ENCODE results near the gene PHF5A.

DNA sequence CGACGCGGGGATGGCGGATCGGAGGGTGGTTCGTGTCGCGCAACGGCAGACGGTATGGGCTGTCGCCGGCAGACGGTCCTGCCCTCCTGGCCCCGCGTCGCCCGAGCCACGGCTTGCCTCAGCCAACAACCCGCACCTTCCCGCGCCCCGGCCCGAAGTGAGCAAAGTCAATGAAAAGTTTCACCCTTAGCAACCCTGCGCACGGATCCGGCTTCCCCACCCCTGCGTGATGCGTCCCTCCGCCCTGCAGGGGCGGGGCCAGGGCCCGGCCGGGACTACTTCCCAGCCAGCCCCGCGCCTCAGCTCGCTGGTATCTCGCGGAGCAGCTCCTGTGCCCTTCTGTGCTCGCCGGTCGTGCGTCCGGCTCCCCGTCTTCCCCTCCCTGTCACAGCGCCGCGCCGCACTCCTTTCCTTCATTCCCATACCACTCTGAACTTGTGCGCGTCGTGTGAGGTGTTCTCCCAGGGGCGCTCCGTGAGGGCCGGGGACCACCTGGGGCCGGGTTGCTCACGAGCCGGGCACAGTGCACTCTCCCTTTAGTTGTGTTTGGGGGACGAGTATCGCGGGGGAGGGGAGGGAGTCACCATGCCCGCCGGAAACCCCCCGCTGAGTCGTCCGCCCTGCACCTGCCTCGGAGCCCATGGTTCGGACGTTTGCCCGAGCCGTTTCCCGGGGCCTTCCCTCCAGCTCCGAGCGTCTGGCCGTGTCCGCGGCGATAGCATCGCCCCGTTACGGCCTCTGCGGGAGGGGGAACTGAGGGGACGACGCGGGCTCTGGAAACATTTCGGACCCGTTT lies 21.7 kb downstream of the PHF5A start, which contains the start of gene TOB2:
- TF ChIP-seq, protein P1, sequence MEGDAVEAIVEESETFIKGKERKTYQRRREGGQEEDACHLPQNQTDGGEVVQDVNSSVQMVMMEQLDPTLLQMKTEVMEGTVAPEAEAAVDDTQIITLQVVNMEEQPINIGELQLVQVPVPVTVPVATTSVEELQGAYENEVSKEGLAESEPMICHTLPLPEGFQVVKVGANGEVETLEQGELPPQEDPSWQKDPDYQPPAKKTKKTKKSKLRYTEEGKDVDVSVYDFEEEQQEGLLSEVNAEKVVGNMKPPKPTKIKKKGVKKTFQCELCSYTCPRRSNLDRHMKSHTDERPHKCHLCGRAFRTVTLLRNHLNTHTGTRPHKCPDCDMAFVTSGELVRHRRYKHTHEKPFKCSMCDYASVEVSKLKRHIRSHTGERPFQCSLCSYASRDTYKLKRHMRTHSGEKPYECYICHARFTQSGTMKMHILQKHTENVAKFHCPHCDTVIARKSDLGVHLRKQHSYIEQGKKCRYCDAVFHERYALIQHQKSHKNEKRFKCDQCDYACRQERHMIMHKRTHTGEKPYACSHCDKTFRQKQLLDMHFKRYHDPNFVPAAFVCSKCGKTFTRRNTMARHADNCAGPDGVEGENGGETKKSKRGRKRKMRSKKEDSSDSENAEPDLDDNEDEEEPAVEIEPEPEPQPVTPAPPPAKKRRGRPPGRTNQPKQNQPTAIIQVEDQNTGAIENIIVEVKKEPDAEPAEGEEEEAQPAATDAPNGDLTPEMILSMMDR (IDR thresholded peaks at IDR 0.05; ENCODE audit: insufficient read depth, low read length, poor library complexity, severe bottlenecking): no peak
- no peak for TF ChIP-seq EZH2phosphoT487 (conservative IDR thresholded peaks at IDR 0.05; ENCODE audit: low read length)
